Left lung (tissue), 10 donors: ENCODE results near the gene TNNI3K. TPM values are rescaled to one million over a fixed set of nuclear protein-coding genes. Genes with fewer than 3 reads are reported as not detected.

ENCODE experiments used
- ATAC-seq: fragments of 200-7000 bp; cut with Tn5 transposase; one replicate; pipeline ENCODE4 v1.9.1; 2020; ENCODE audit warnings: moderate library complexity
- DNase-seq, 4 donors: peaks; one replicate each; pipeline ENCODE4 v3.0.0-alpha.2; 2013 to 2020
- H3K27ac ChIP-seq, 2 donors: fragments of 200-600 bp; sonication (generic) in 1 of 2; one replicate each; pipeline versions ENCODE4 v1.5.0 to v1.8.0; 2020 to 2021
- H3K27me3 ChIP-seq, 2 donors: fragments of 200-600 bp; sonication (generic) in 1 of 2; one replicate each; pipeline versions ENCODE4 v1.5.0 to v1.8.0; 2020 to 2021
- H3K36me3 ChIP-seq, 2 donors: fragments of 200-600 bp; sonication (generic) in 1 of 2; one replicate each; pipeline versions ENCODE4 v1.5.0 to v1.8.0; 2020 to 2021
- H3K4me1 ChIP-seq, 2 donors: fragments of 200-600 bp; one replicate each; pipeline ENCODE4 v1.8.0; 2021
- H3K4me3 ChIP-seq, 2 donors: fragments of 200-600 bp; sonication (generic) in 1 of 2; one replicate each; pipeline versions ENCODE4 v1.5.0 to v1.8.0; 2020 to 2021; ENCODE audit warnings: mild to moderate bottlenecking in 1 of 2
- H3K9me3 ChIP-seq, 2 donors: fragments of 200-600 bp; sonication (generic) in 1 of 2; one replicate each; pipeline versions ENCODE4 v1.5.0 to v1.8.0; 2020 to 2021
- CTCF ChIP-seq, 2 donors: fragments of 200-600 bp; sonication (generic) in 1 of 2; IDR thresholded peaks; one replicate each; pipeline versions ENCODE4 v1.5.0 to v1.8.0; 2021; ENCODE audit warnings: antibody characterized with exemption in 2 of 2
- intact Hi-C, 2 donors: fragments of 100-400 bp; cut with DNase I; formaldehyde crosslinking; loops; one replicate each; pipeline versions ENCODE4 v1.11.2 to v1.14.2; 2022
- polyA plus RNA-seq, 6 donors: library from polyadenylated mRNA; unstranded; fragments of 120-200 nt; gene quantifications; one replicate each; pipeline ENCODE4 v1.2.1, GENCODE V29; 2013; ENCODE audit not compliant: insufficient read length in 6 of 6
- total RNA-seq, 2 donors: library from RNA; stranded (reverse); fragmentation: NEBNext Ultra II Directional; extraction: Animal tissue kit (Norgen Biotek cat#: 25700); gene quantifications; one replicate each; pipeline ENCODE4 v1.2.1, GENCODE V29; 2021
- donor health status: DM: no; HTN: yes; CAD: no.
- donor health status: DM: no; HTN: no; CAD: no.

TNNI3K gene
- total and polyA plus RNA-seq, 8 donors, result 0.38 to 2.0 (median 1.1) TPM

GRCh38 chr1:74485622-74486021 is 250.4 kb downstream of the TNNI3K start:
- Histone ChIP-seq H3K4me1 (no peaks in the 10 kb centered on the region), H3K9me3 (no peaks in the 10 kb centered on the region), H3K27me3 (no peaks in the 10 kb centered on the region), H3K36me3 (no peaks in the 10 kb centered on the region), H3K4me3 (no peak overlapping the region), H3K27ac (no peak overlapping the region)
- intact Hi-C loops, result no loop called here
- DNase-seq, result no peak
- TF ChIP-seq CTCF (IDR thresholded peaks at IDR 0.05), result no peak
- no peak for ATAC-seq

- intact Hi-C loops, result no loop called here
- Histone ChIP-seq H3K36me3 (no peaks in the 10 kb centered on the region), H3K9me3 (no peaks in the 10 kb centered on the region), H3K27ac (no peak overlapping the region), H3K4me3 (no peak overlapping the region), H3K4me1 (no peaks in the 10 kb centered on the region), H3K27me3 (no peaks in the 10 kb centered on the region)
- no peak for ATAC-seq
- TF ChIP-seq CTCF (IDR thresholded peaks at IDR 0.05), result no peak
- no peak for DNase-seq
Measured at GRCh38 chr1:74486036-74486435, 250.8 kb downstream of the TNNI3K start.

GRCh38 chr1:74496669-74497068 is 261.5 kb downstream of the TNNI3K start:
- TF ChIP-seq CTCF (IDR thresholded peaks at IDR 0.05), result no peak
- Histone ChIP-seq H3K27ac (no peak overlapping the region), H3K36me3 (no peaks in the 10 kb centered on the region), H3K27me3 (no peaks in the 10 kb centered on the region), H3K9me3 (no peaks in the 10 kb centered on the region), H3K4me1 (no peaks in the 10 kb centered on the region), H3K4me3 (no peak overlapping the region)
- ATAC-seq, result no peak
- intact Hi-C loops, result no loop called here
- no peak for DNase-seq

GRCh38 chr1:74498901-74499300 is 263.7 kb downstream of the TNNI3K start:
- DNase-seq, result no peak
- Histone ChIP-seq H3K36me3 (no peaks in the 10 kb centered on the region), H3K4me3 (no peak overlapping the region), H3K9me3 (no peaks in the 10 kb centered on the region), H3K4me1 (no peaks in the 10 kb centered on the region), H3K27me3 (no peaks in the 10 kb centered on the region), H3K27ac (no peak overlapping the region)
- no peak for TF ChIP-seq CTCF (IDR thresholded peaks at IDR 0.05)
- no peak for ATAC-seq
- intact Hi-C loops, result no loop called here

GRCh38 chr1:74502432-74502831 is 267.2 kb downstream of the TNNI3K start:
- no peaks in the 10 kb centered on the region for H3K4me1 ChIP-seq
- H3K4me3 ChIP-seq, result no peak overlapping the region
- peak in 2 of 4 donors; percentile 37 to 51 for DNase-seq
- TF ChIP-seq CTCF (IDR thresholded peaks at IDR 0.05), result no peak
- peak; percentile 72 for ATAC-seq
- H3K36me3 ChIP-seq, result no peaks in the 10 kb centered on the region
- no peak overlapping the region for H3K27ac ChIP-seq
- no peaks in the 10 kb centered on the region for H3K27me3 ChIP-seq
- H3K9me3 ChIP-seq, result no peaks in the 10 kb centered on the region
- intact Hi-C loops, result no loop called here
